ENCODE results near the gene HRH1. TPM values are rescaled to one million over a fixed set of nuclear protein-coding genes. Genes with fewer than 3 reads are reported as not detected.

HRH1 gene
- total RNA-seq, 1 donor = 9.8 TPM

GRCh38 chr3:11220230-11220629 lies 65.9 kb downstream of the HRH1 start:
- no peaks in the 10 kb centered on the region for H3K27me3 ChIP-seq (ENCODE audit: insufficient read depth, low read length)
- no peaks in the 10 kb centered on the region for H3K36me3 ChIP-seq (ENCODE audit: insufficient read depth, low read length)
- H3K4me2 ChIP-seq (ENCODE audit: insufficient read depth, low read length) = no peak overlapping the region
- H3K4me3 ChIP-seq (ENCODE audit: insufficient read depth, low read length) = no peak overlapping the region
- no peak overlapping the region for H2AFZ ChIP-seq (ENCODE audit: low read length)
- H3K27ac ChIP-seq (ENCODE audit: low read depth, low read length) = no peak overlapping the region
- H3K79me2 ChIP-seq (ENCODE audit: insufficient read depth, low read length) = peaks cover 58% of the 10 kb centered on the region
- TF ChIP-seq, protein P1, sequence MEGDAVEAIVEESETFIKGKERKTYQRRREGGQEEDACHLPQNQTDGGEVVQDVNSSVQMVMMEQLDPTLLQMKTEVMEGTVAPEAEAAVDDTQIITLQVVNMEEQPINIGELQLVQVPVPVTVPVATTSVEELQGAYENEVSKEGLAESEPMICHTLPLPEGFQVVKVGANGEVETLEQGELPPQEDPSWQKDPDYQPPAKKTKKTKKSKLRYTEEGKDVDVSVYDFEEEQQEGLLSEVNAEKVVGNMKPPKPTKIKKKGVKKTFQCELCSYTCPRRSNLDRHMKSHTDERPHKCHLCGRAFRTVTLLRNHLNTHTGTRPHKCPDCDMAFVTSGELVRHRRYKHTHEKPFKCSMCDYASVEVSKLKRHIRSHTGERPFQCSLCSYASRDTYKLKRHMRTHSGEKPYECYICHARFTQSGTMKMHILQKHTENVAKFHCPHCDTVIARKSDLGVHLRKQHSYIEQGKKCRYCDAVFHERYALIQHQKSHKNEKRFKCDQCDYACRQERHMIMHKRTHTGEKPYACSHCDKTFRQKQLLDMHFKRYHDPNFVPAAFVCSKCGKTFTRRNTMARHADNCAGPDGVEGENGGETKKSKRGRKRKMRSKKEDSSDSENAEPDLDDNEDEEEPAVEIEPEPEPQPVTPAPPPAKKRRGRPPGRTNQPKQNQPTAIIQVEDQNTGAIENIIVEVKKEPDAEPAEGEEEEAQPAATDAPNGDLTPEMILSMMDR (IDR thresholded peaks at IDR 0.05; ENCODE audit: extremely low read depth, low read depth, low read length) = no peak
- no peaks in the 10 kb centered on the region for H3K9me3 ChIP-seq (ENCODE audit: low read depth, low read length)
- H4K20me1 ChIP-seq (ENCODE audit: insufficient read depth, low read length) = peaks cover 8% of the 10 kb centered on the region
- H3K4me1 ChIP-seq (ENCODE audit: insufficient read depth, low read length) = peaks cover 12% of the 10 kb centered on the region
- no peak for DNase-seq (ENCODE audit: insufficient read length, low spot score, missing footprints)

GRCh38 chr3:11221818-11222415 lies 67.6 kb downstream of the HRH1 start:
- Histone ChIP-seq H2AFZ (ENCODE audit: low read length) (no peak overlapping the region), H3K4me2 (ENCODE audit: insufficient read depth, low read length) (no peak overlapping the region), H3K36me3 (ENCODE audit: insufficient read depth, low read length) (no peaks in the 10 kb centered on the region), H3K4me1 (ENCODE audit: insufficient read depth, low read length) (peaks cover 24% of the 10 kb centered on the region), H3K27ac (ENCODE audit: low read depth, low read length) (peak overlapping the region; percentile 17), H3K9me3 (ENCODE audit: low read depth, low read length) (no peaks in the 10 kb centered on the region), H3K27me3 (ENCODE audit: insufficient read depth, low read length) (no peaks in the 10 kb centered on the region), H3K4me3 (ENCODE audit: insufficient read depth, low read length) (no peak overlapping the region), H4K20me1 (ENCODE audit: insufficient read depth, low read length) (peaks cover 8% of the 10 kb centered on the region), H3K79me2 (ENCODE audit: insufficient read depth, low read length) (peaks cover 65% of the 10 kb centered on the region)
- no peak for DNase-seq (ENCODE audit: insufficient read length, low spot score, missing footprints)
- TF ChIP-seq, protein P1 (IDR thresholded peaks at IDR 0.05; ENCODE audit: extremely low read depth, low read depth, low read length) = peak; percentile 47

DNA sequence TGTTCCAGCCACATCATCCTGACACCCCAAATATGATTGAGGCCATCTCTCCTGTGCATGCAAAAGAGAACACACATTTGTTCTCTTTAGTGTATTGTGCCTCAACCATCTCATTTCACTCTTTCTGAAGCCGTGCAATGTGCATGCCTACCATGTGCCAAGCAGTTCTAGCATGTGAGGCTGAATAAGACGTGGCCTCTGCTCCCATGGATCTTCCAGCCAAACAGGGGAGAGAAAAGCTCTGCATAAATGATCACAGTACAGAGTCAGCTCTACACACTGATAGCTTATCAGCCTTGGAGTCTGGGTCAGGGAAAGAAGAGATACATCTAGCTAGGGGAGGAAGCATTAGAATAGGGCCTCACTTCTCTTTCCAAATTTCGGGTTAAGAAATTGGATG lies 69.7 kb downstream of the HRH1 start:
- no peak overlapping the region for H3K4me3 ChIP-seq (ENCODE audit: insufficient read depth, low read length)
- no peaks in the 10 kb centered on the region for H3K27me3 ChIP-seq (ENCODE audit: insufficient read depth, low read length)
- no peak for DNase-seq (ENCODE audit: insufficient read length, low spot score, missing footprints)
- H3K9me3 ChIP-seq (ENCODE audit: low read depth, low read length) = no peaks in the 10 kb centered on the region
- no peaks in the 10 kb centered on the region for H3K36me3 ChIP-seq (ENCODE audit: insufficient read depth, low read length)
- H4K20me1 ChIP-seq (ENCODE audit: insufficient read depth, low read length) = peaks cover 8% of the 10 kb centered on the region
- H2AFZ ChIP-seq (ENCODE audit: low read length) = no peak overlapping the region
- H3K27ac ChIP-seq (ENCODE audit: low read depth, low read length) = no peak overlapping the region
- TF ChIP-seq, protein P1 (IDR thresholded peaks at IDR 0.05; ENCODE audit: extremely low read depth, low read depth, low read length) = no peak
- H3K4me2 ChIP-seq (ENCODE audit: insufficient read depth, low read length) = no peak overlapping the region
- peaks cover 24% of the 10 kb centered on the region for H3K4me1 ChIP-seq (ENCODE audit: insufficient read depth, low read length)
- peaks cover 68% of the 10 kb centered on the region for H3K79me2 ChIP-seq (ENCODE audit: insufficient read depth, low read length)

DNA sequence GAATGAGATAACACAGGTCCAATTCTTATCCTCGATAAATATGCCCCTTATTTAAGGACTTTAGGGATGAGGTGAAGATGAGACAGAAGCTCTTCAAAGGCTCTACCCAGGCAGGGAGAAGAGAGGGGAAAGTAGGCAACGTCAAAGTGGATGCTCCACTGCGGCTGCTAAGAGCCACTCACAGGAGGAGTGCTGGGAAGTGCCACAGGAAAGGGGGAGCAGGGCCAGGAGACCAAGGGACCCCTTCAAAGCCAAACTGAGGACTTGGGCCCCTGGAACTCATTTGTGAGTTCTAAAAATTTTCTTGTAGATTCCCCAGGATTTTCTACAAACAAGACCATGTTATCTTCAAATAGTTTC lies 70.6 kb downstream of the HRH1 start:
- TF ChIP-seq, protein P1 (IDR thresholded peaks at IDR 0.05; ENCODE audit: extremely low read depth, low read depth, low read length) = no peak
- peaks cover 63% of the 10 kb centered on the region for H3K79me2 ChIP-seq (ENCODE audit: insufficient read depth, low read length)
- no peaks in the 10 kb centered on the region for H3K9me3 ChIP-seq (ENCODE audit: low read depth, low read length)
- no peaks in the 10 kb centered on the region for H3K36me3 ChIP-seq (ENCODE audit: insufficient read depth, low read length)
- peak overlapping the region; percentile 72 for H3K4me3 ChIP-seq (ENCODE audit: insufficient read depth, low read length)
- peak overlapping the region; percentile 53 for H2AFZ ChIP-seq (ENCODE audit: low read length)
- peaks cover 8% of the 10 kb centered on the region for H4K20me1 ChIP-seq (ENCODE audit: insufficient read depth, low read length)
- H3K27me3 ChIP-seq (ENCODE audit: insufficient read depth, low read length) = no peaks in the 10 kb centered on the region
- peaks cover 24% of the 10 kb centered on the region for H3K4me1 ChIP-seq (ENCODE audit: insufficient read depth, low read length)
- peak overlapping the region; percentile 99 for H3K27ac ChIP-seq (ENCODE audit: low read depth, low read length)
- no peak for DNase-seq (ENCODE audit: insufficient read length, low spot score, missing footprints)
- H3K4me2 ChIP-seq (ENCODE audit: insufficient read depth, low read length) = peak overlapping the region; percentile 98

Measured in osteoblast (primary cell).